Coronary artery (tissue), 2 donors: ENCODE measurements around the gene ZEB1.

Source experiments
- DNase-seq: peaks from one replicate; pipeline ENCODE4 v3.0.0-alpha.2; 2017; ENCODE audit warnings: low spot score
- H3K27ac ChIP-seq, 2 donors: fragments of 200-600 bp; sonication (generic); one replicate each; pipeline ENCODE4 v1.5.1; 2016 to 2019
- H3K4me3 ChIP-seq: fragments of 200-600 bp; sonication (generic); 2 replicates; pipeline ENCODE4 v1.5.1; 2016; ENCODE audit warnings: mild to moderate bottlenecking, moderate library complexity
- TF ChIP-seq, protein P1 (sequence below): fragments of 200-600 bp; sonication (generic); IDR thresholded peaks from one replicate; pipeline ENCODE4 v1.5.1; 2019; ENCODE audit warnings: antibody characterized with exemption

The ZEB1 gene

DNA sequence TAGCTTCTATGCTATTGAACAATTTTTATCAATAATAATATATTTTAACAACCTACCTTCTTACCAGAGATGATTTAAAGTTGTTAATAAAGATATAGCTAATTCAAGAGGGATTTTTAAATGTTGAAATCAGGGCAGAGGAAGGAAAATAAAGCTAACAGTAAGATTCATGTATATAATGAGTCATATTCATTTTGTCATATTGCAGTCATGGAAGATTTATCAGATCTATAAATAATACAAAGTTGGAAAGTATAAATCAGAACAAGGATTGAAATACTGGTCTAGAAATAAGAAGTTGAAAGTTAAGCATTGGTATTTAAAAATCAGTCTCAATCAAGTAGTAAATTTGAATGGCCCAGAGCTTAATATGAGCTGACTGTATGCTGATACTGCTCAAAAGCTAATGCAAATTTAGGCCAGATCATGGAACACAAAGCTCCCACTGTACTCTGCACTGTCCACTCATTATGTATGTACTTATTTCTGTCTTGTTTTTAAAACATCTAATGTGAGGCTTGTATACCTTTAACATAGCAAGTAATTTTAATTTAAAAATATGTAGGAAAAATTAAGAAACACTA, 196.9 kb downstream of the ZEB1 start:
- Histone ChIP-seq H3K27ac (no peak overlapping the region), H3K4me3 (no peak overlapping the region)
- TF ChIP-seq, protein P1, sequence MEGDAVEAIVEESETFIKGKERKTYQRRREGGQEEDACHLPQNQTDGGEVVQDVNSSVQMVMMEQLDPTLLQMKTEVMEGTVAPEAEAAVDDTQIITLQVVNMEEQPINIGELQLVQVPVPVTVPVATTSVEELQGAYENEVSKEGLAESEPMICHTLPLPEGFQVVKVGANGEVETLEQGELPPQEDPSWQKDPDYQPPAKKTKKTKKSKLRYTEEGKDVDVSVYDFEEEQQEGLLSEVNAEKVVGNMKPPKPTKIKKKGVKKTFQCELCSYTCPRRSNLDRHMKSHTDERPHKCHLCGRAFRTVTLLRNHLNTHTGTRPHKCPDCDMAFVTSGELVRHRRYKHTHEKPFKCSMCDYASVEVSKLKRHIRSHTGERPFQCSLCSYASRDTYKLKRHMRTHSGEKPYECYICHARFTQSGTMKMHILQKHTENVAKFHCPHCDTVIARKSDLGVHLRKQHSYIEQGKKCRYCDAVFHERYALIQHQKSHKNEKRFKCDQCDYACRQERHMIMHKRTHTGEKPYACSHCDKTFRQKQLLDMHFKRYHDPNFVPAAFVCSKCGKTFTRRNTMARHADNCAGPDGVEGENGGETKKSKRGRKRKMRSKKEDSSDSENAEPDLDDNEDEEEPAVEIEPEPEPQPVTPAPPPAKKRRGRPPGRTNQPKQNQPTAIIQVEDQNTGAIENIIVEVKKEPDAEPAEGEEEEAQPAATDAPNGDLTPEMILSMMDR, result no peak
- no peak for DNase-seq

DNA sequence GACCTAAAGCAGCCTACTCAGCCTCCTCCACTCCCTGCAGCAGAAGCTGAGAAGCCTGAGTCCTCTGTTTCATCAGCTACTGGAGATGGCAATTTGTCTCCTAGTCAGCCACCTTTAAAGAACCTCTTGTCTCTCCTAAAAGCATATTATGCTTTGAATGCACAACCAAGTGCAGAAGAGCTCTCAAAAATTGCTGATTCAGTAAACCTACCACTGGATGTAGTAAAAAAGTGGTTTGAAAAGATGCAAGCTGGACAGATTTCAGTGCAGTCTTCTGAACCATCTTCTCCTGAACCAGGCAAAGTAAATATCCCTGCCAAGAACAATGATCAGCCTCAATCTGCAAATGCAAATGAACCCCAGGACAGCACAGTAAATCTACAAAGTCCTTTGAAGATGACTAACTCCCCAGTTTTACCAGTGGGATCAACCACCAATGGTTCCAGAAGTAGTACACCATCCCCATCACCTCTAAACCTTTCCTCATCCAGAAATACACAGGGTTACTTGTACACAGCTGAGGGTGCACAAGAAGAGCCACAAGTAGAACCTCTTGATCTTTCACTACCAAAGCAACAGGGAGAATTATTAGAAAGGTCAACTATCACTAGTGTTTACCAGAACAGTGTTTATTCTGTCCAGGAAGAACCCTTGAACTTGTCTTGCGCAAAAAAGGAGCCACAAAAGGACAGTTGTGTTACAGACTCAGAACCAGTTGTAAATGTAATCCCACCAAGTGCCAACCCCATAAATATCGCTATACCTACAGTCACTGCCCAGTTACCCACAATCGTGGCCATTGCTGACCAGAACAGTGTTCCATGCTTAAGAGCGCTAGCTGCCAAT, 202.2 kb downstream of the ZEB1 start:
- no peak for DNase-seq
- H3K27ac ChIP-seq, result no peak overlapping the region
- TF ChIP-seq, protein P1, result no peak
- H3K4me3 ChIP-seq, result no peak overlapping the region

DNA sequence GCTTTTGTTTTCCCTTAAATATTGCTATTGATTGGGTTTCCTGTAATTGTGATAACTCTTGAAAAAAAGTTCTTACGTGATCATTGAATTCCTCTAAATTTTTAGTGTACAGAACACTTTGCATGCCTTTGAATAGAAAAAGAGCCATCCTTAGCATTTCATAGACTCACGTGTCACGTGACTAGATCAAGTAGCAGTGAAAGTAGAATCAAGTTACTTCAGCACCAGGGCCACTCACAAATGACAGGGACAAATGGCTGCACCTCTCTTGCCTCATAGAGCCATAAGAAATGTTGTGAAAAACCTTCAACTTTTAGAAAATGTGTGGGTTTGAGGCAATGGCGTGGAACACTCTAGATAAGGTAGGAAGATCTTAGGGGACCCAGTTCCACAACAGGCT, 203.8 kb downstream of the ZEB1 start:
- H3K27ac ChIP-seq, result no peak overlapping the region
- no peak for DNase-seq
- TF ChIP-seq, protein P1, result no peak
- no peak overlapping the region for H3K4me3 ChIP-seq

DNA sequence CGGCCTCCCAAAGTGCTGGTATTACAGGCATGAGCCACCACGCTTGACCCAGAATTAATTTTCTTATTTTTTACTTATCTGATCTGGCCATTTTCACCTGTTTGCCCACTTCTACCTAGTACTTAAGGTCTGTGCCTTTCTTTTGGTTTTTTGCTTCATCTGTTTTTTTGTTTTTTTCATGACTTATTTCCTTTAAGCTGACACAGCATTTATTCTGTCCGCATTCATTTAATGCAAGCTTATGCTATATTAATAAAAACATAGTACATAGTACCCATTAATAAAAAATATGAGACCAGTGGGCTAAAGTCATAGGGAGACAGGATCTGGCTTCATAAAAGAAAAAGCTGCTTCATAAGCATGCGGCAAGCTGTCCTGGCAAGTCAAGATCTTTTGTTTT, 205.4 kb downstream of the ZEB1 start:
- TF ChIP-seq, protein P1, result no peak
- no peak overlapping the region for H3K4me3 ChIP-seq
- DNase-seq, result no peak

DNA sequence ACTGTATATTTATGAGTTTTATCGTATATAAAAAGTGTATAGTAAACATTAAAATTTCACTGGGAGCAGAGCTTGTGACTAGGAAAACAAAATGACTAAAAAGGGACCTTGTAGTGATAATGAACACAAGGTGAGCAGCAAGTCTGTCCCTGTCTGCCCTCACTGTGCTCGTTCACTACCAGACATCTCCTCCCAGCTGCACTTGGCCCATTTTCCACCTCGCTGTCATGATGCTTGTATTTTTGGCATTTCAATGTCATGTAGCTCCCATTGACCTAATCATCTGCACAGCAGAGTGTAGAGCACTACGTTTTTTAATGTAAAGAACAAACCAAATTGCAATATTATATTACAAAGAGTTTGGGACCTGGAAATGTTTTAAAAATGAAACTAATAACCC, 207.2 kb downstream of the ZEB1 start:
- Histone ChIP-seq H3K4me3 (no peak overlapping the region), H3K27ac (no peak overlapping the region)
- TF ChIP-seq, protein P1, result no peak
- no peak for DNase-seq

More for the DNA sequence above, 205.4 kb downstream of the ZEB1 start:
- no peak overlapping the region for H3K27ac ChIP-seq

DNA sequence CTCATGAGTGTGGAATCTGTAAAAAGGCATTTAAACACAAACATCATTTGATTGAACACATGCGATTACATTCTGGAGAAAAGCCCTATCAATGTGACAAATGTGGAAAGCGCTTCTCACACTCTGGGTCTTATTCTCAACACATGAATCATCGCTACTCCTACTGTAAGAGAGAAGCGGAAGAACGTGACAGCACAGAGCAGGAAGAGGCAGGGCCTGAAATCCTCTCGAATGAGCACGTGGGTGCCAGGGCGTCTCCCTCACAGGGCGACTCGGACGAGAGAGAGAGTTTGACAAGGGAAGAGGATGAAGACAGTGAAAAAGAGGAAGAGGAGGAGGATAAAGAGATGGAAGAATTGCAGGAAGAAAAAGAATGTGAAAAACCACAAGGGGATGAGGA, 207.7 kb downstream of the ZEB1 start:
- TF ChIP-seq, protein P1, result no peak
- no peak overlapping the region for H3K4me3 ChIP-seq
- no peak for DNase-seq
- no peak overlapping the region for H3K27ac ChIP-seq

DNA sequence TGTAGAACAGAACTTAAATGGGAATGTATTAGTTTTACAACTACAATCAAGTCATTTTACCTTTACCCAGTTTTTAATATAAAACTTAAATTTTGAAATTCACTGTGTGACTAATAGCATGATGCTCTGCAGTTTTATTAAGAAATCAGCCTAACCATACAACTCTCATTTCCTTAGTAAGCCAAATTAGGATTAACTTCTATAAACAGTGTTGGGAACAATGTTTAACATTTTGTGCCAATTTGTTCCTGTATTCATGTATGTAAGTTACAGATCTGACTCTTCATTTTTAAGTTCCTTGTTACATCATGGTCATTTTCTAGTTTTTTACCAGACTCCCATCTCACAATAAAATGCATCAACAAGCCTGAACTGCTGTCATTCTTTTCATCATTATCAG, 209.8 kb downstream of the ZEB1 start:
- Histone ChIP-seq H3K27ac (no peak overlapping the region), H3K4me3 (no peak overlapping the region)
- TF ChIP-seq, protein P1, result no peak
- no peak for DNase-seq
